DMS79 (cell line): ENCODE measurements around the gene MYOF.
"Not testable (repeated sequence)": the region's sequence is repeated elsewhere in the genome, so short reads cannot be mapped to it uniquely, and the experiment has no call there.

Experiments
- DNase-seq: peaks from one replicate; lab custom pipeline; 2025; lab: John Stamatoyannopoulos, UW

Gene MYOF

DNA sequence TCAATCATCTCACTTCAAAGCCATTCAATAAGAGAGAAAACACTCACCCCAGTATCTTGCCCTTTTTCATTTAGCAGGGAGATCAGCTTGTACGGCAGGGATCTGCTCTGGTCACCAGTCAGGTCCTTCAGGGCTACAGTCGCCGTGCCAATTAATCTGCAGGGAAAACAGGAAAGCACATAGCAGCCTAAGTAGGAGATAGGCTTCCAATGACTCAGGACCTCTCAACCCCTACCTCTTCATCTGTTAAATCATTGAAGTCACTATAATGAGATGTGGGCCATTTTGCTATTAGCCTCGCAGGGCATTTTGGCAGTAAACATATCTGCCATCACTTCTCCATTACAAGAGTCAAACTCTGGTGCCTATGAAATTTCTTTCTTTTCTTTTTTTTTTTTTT lies 50.8 kb downstream of the MYOF start:
- DNase-seq, result no peak

DNA sequence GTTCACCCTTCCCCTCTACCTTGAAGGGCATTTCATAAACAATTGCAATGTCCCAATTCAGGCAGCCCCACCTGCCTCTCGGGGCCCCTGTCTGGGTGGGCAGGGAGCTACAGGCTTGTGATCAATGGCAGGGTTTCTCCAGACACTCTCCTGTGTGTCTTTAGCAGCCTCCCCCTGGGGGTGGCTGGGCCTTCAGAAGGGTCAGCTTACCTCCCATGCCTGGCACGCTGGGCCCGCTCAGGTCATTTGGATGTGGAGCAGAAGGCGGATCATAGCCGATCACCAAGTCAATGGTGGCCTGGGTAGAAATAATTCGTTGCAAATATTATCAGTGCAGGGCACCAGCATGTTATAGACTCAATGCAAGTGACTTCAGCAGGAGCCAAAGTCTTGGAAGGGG lies 56.3 kb downstream of the MYOF start:
- DNase-seq, result no peak

DNA sequence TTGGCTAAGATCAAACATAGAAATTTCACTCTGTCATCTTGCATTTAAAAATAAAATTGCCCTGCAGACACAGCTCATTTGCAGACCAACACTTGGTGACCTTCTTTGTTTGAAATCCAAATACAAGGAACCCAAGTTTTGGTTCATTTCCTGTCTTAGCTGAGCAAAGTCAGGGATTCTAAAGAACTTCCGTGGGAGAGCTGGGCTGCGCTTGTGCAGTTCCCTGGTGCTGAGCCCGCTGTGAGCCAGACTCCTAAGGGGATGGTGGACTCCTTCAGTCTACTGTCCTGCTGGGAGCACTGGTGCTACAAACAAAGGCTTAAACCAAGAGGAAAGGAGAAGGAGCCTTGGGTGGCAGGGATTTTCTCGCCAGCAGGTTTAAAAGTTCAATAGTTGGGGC lies 60.0 kb downstream of the MYOF start:
- no peak for DNase-seq

DNA sequence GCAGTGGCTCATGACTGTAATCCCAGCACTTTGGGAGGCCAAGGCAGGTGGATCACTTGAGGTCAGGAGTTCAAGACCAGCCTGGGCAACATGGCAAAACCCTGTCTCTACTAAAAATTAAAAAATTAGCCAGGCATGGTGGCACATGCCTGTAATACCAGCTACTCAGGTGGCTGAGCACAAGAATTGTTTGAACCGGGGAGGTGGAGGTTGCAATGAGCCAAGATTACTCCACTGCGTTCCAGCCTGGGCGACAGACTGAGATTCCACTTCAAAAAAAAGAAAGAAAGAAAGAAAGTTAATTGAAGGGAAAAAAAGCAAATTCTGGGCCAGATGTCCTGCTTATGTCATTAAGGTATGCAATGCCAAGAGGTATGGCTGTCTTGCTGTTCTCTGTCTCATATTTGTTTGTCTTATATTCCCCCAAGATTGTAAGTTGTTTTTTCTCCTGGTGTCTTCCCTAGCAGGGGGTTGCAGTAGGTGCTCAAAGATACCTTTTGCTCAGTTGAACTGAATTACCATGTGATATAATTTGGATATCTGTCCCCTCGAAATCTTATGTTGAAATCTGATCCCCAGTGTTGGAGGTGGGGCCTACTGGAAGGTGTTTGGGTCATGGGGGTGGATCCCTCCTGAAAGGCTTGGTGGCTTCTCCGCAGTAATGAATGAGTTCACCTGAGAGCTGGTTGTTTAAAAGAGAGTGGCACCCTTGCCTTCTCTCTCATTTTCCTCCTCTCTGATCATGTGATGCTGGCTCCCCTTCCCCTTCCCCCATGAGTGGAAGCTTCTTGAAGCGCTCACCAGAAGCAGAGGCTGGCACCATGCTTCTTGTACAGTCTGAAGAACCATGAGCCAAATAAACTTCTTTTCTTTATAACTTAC lies 60.9 kb downstream of the MYOF start:
- DNase-seq, result no peak

DNA sequence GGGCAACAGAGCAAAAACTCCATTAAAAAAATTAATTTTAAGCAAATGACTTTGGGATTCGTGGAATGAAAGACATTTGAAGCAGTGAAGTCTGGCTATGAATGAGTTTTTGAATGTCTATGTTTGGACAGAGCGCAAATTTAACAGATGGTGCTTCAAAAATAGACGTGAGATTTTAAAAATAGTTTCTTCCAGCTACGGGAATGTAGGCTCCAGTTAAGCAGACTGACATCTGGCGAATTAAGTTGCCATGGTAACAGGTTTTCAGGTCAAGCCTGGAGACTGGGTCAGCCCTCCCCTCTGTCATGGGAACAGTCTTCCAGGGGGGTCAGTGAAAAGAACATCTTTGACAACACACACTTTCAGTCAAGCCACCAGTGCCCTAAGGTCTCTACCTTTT lies 62.0 kb downstream of the MYOF start:
- DNase-seq, result no peak

DNA sequence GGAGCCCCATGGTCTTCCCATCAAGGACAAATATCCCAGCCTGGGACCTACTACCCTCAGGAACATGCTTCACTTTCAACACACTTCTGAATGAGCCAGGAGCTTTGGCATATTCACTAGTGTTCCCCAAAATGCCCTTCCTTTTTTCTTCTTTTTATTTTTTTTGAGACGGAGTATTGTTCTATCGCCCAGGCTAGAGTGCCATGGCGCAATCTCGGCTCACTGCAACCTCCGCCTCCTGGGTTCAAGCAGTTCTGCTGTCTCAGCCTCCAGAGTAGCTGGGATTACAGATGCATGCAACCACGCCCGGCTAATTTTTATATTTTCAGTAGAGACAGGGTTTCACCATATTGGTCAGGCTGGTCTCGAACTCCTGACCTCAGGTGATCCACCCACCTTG lies 63.1 kb downstream of the MYOF start:
- not testable (repeated sequence) for DNase-seq

DNA sequence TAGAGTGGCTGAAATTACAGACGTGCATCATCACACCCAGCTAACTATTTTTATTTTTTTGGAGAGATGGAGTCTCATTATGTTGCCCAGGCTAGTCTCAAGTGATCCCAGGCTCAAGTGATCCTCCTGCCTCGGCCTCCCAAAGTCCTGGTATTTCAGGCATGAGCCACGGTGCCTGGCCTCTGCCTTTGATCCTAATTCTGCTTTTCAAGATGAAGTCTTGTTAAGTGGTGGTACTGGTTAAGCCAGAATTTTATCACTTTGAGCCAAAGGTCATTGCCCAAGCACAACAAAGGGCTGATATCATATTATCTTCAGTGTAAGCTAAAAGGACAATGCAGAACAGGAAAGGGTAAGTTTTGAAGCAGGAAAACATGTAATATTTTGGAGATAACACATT lies 64.2 kb downstream of the MYOF start:
- DNase-seq, result no peak

DNA sequence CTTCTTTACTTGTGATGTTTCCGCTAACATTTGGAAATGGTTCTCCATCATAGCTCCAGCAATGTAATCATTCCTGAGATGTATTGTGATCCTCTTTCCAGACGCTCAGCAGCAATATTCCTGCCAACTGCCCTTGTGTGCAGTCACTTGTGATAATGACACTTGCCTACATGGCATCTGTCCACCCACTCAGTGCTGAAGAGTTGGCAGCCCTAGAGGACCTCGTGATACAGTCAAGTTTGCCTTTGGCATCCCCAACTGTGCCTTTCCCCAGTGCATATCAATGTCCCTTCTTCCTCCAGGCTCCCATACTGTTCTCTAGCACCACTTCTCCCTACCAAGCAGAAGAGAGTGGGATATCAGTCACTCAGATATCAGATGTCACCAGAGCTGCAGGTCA lies 64.9 kb downstream of the MYOF start:
- DNase-seq, result peak; percentile 50

DNA sequence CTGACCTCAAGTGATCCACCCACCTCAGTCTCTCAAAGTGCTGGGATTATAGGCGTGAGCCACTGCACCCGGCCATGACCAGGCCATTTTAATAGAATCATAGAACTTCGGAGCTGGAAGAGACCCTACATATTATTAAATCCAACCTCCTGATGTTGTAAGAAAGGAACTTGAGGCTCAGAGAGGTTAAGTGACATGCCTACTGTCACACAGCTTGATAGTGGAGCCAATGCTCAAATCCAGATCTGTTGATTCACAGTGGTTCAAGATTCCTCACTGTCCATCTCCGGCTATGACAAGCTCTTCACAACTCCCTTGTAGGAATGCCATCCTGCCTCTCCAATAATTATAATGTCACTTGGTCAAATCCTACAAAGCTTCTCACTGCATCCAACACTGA lies 65.3 kb downstream of the MYOF start:
- no peak for DNase-seq

DNA sequence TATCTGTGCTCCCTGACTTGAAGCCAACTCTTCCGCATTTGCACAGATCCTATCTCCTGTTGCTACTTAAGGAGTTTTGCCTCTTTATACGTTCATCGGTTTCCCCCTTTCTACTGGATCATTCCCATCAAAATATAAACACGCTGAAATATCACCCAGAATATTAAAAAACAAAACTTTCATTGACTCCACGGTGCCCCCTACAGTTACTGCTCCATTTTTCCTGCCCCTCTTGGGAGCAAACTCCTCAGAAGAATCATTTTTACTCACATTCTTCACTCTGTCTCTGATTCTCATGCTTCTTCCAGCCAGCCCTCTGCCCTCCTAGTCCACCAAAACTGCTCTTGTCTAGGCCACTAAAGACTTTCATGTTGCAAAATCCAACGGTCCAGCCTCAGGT lies 66.4 kb downstream of the MYOF start:
- DNase-seq, result no peak

DNA sequence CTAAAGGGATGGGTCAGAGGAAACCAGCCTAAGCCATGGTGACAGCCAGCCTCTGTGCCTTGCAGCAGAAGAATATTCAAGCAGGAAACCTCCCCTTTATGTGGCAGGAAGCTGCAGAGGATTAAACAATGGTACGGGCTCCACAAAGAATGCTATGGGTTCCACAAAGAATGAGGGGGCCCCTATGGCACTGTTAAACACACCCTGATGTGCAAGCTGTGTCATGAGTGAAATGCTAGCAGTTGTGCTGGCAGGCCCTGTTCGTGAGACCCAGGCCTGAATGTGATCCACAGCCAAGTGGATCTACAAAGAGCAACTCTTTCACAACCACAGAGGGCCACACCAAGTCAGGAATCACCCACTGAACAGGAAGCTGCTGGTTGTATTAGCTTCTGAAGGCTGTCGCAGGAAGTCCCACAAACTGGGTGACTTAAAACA lies 68.9 kb downstream of the MYOF start:
- DNase-seq, result no peak

DNA sequence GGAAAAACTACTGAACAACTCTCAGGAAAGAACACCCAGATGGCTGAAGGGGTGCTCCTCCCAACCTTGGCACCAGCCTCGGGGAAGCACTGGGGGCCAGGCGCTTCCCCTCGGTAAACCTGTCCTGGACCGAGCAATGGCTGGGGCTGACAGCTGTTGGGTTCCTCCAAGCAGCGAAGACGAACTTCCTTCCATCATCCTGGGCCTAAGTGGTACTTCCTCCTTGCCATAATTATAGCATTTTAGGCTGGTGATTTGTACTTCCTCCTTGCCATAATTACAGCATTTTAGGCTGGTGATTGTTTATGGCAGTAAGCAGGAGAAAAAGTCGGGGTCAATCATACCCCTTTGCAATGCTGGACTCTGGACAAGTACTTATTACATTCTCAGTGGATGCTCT lies 69.3 kb downstream of the MYOF start:
- no peak for DNase-seq

DNA sequence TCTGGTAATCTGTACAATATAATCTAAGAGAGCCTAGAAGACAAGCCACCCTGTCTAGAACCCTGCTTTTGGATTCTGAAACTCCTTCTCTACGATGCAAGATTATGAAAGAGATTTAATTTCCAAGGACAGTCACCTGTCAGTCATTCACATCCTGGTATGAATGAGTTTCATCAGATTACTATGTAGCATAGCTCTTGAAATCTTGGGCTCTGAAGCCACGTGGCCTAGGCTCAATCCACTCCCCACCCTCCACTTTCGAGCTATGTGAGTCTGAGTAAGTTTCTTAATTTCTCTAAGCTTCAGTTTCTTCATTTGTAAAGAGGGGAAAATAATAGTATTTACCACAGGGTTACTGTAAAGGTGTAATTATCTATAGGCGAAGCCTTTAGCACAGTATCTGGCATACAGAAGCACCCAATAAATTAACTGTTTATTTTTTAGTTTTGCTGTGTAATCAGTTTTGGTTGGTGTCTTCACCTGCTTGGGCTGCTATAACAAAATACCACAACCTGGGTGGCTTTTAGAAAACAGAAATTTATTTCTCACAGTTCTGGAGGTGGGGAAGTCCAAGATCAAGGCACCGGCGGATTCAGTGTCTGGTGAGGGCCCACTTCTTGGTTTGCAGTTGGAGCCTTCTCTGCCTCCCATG lies 71.3 kb downstream of the MYOF start:
- DNase-seq, result no peak

DNA sequence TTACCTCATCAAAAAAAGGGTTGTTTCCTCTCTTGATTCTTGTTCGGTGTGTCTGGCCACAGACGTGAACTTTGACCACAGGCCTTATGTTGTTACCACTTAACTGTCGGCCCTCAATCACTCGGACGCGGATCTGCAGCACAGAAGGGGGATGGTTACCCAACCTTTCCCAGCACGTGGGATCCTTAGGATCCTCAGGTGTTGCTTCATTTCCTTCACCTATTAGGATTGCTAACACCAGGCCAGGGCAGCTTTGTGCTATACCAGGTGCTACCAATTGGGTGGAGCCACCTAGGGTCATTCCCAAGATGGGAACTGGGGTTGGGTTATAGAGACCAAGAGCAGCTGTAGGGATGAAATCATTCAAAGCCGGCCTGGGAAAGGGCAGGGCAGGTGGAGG lies 73.4 kb downstream of the MYOF start:
- DNase-seq, result no peak

DNA sequence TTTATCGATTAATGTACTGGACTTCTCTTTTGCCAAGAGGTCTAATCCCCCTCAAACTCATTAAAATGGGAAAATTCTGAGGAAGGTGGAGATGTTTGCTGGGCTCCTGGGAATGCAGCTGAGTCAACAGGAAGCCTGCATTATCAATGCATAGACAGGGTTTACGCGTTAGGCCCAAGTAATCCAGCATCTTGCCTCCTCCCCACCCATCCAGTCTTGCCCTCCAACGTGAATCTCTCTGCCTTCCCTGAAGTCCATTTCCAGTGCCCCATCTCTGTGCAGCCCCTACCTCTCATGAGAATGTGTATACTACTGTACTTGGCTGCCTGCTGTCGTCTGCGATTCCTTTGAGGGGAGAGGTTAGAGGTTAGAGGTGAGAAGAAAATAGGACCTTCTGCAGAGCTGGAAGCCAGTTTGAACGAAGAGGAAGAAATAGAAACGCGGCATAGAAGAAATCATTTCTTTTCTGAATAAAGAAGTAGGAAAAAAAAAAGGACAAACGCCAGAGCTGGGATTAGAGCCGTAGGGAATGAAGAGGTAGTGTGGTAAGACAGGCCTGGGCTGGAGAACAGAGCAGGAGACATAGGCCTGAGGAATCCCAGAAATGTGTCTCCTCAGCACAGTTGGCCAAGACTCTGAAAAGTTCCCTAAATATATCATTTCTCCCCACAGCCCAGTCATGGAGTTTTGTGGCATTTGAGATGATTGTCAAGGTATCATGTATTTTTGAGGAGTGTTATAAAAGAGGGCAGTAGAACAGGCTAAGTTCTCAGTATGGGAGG lies 75.6 kb downstream of the MYOF start:
- no peak for DNase-seq

DNA sequence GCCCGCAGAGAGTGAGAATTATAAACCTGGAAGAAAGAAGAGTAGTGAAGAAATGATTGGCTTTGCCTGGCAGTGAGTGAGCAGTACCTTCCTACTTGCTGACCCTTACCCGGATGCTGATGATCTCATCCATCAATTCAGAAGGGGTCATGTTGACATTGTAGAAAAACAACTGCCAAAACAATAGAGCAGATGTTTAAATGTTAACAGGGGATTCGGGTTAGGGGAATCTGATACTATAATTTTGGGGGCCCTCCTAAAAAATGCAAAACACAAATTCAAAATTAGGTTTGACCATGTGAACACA lies 78.1 kb downstream of the MYOF start:
- no peak for DNase-seq

DNA sequence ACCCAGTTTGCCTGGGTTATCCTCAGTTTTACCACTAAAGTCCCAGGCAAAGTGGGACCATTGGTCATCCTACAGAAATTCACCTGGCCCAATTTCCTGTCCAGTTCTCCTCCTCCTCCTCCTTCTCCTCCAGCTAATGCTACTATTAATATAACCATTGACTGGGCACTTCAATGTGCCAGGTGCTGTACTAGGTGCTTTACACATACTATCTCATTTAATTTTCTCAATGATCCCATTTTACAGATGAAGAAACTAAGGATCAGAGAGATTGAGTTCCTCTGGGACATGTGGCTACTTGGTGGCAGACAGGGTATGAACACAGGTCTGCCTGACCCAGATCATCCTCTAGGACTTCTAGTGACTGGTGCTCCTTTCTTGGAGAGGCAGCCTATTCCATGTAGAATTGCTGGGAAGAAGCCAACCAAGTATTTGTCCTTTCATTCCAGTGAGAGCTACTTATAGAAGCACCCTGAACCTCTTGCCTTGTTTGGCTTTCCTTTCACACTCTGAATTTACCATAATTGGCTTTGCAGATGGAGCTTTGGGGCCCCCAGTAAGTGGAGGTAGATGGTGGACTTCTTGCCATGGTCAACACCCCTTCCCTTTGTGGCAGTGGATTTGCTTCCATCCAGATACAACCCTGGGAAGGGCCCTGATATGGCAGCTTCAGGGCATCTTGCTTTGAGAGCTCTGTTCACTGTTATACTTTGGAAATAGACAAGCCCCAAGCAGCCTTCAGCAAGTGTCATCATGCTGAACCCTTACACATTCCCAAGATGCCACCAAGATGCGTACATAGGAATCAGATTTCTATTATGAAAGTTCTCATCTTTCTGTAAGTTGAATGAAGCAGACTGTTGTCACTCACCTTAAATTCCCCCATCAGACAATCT lies 78.7 kb downstream of the MYOF start:
- DNase-seq, result no peak

DNA sequence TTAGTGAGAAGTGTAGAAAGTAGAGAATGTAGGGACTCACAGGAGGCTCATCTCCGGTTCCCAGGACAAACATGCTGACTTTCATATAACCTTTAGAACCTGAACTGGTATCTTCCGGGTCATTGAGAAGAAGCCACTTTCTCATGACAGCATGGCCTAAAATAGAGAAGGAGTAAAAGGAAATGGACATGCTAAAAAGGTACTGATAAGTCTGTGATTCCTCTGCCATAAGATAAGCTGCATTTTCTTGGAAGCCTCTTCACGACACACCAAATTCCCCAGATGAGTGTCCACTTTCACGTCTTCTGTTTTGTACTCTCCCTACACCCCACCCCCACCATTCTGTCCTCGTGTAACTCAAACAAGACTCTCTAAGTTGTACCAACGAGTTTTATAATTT lies 79.9 kb downstream of the MYOF start:
- DNase-seq, result no peak

DNA sequence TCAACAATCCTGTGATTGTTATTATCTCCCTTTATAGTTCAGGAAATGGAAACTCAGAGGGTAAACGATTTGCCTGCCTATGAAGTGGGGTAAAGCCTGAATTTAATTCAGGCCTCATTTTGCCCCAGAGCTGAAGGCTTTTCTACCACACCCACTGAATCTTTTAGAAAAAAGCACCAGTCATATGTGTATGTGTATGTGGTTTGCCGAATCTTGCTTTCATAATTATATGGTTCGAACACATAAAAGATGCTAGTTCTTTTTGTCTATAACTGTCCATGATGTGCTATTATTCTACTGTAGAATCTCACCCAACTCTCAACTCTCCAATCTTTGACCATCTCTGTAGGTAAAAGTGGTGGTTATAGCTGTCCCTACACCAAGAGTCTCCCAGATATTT lies 83.6 kb downstream of the MYOF start:
- no peak for DNase-seq

DNA sequence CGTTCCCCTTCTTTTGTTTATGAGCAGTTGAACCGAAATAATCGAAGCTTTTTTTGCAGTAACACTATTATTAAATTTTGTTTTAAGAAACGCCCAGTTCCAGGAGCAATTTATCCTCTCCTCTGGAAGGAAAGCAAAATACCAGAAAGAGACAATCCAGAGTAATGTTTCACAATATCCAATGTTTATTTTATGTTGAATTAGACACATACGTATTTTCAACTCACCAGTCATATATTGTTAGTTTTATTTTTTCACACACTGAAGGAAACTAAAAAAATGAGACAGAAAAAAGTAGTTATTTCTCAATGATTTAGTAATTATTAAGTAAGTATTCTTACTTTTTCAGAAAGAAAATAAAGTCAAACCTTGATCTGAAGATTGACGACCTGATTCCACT lies 85.1 kb downstream of the MYOF start:
- DNase-seq, result no peak

DNA sequence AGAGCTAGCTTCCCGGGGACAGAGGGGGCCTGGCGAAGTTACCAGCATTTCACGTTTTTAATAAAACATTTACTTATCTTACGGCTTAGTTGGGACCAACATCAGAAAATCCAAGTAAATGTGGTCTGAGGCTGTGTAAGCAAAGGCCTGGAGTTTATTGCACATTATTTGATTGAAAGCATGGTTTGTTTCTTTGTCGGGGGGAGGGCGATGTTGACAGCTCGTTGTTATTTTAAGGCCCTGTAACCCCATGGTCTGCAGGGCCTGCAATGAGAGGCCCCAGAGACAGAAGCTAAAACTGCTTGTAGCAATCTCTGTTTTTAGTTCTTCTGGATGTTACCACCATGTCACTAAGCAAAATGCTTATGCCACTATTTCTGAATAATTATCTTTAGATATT lies 88.9 kb downstream of the MYOF start:
- DNase-seq, result no peak

DNA sequence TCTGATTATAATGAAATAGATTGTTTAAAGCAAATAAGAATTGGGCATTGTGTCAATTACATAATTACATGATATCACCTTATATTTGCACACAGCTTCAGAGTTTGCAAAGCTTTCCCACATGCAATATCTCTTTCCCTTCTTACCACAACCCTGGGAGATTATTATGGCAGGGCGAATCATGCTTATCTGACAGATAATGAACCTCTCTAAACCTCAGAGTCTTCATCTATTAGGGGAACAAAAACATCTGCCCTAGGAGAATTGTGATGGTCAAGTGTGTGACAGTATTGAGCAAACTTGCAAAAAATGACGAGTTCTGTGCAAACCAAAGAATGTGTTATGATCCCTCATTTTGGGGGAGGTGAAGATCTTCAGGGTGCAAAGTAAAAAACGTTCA lies 90.0 kb downstream of the MYOF start:
- DNase-seq, result no peak
